Heart left ventricle (tissue), 13 donors: ENCODE measurements around the gene KMT2A.

ENCODE experiments used
- POLR2A ChIP-seq, 2 donors: fragments of 450-650 bp; IDR thresholded peaks; one replicate each; pipeline ENCODE4 v1.6.1; 2017; ENCODE audit warnings: antibody characterized with exemption in 2 of 2, mild to moderate bottlenecking in 2 of 2, moderate library complexity in 2 of 2
- TF ChIP-seq, protein P1 (sequence below), 12 donors: fragments of 200-600 bp; sonication (generic) in 4 of 12; IDR thresholded peaks; one replicate each; pipeline versions ENCODE4 v1.5.0 to v1.8.0; 2018 to 2022; ENCODE audit warnings: antibody characterized with exemption in 12 of 12, mild to moderate bottlenecking in 5 of 12
- donor health status: ischemic (EF 13 %, LVEDD 7.1; RV severe dilation, severe dysfunction).
- donor health status: DM: no; HTN: yes; CAD: no.
- donor health status: DM: no; HTN: no; CAD: no.
- donor health status: ischemic (EF 25% LVEDD 6.9; RV normal size, moderate dysfunction).
- donor health status: ischemic (EF 25% LVEDD 5.7; RV mildly dilated, moderate dysfunction).
- donor health status: ischemic (EF 35%, LVEDD 5.7; RV mildly dilated, moderate dysfunction).
- donor health status: nonischemic (EF 11% LVEDD 7.7; RV severe dilation, severe dysfunction).
- donor health status: DM: yes; HTN: yes; CAD: no.
- donor health status: PGD.
- donor health status: ischemic (EF 29% LVEDD 5.4; RV normal size, mild dysfunction).
- donor health status: nonischemic (EF 23%, LVEDD 6.1; RV moderate dilation, normal function).

DNA sequence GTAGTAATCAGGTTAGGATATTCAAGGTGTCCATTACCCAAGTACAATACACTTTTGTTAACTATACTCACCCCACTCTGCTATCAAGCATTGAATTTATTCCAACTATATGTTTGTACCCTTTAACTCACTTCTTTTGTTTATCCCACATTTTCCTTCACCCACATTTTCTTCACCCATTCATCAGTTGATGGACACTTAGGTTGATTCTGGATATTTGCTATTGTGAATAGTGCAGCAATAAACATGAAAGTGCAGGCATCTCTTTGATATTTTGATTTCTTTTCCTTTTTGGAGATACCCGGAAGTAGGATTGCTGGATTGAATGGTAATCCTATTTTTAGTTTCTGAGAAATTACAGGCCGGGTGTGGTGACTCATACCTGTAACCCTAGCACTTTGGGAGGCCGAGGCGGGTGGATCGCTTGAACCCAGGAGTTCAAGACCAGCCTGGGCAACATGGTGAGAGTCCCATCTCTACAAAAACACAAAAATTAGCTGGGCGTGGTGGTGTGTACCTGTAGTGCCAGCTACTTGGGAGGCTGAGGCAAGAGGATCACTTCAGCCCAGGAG lies 101.2 kb downstream of the KMT2A start:
- TF ChIP-seq POLR2A (IDR thresholded peaks at IDR 0.05): no peak
- TF ChIP-seq, protein P1, sequence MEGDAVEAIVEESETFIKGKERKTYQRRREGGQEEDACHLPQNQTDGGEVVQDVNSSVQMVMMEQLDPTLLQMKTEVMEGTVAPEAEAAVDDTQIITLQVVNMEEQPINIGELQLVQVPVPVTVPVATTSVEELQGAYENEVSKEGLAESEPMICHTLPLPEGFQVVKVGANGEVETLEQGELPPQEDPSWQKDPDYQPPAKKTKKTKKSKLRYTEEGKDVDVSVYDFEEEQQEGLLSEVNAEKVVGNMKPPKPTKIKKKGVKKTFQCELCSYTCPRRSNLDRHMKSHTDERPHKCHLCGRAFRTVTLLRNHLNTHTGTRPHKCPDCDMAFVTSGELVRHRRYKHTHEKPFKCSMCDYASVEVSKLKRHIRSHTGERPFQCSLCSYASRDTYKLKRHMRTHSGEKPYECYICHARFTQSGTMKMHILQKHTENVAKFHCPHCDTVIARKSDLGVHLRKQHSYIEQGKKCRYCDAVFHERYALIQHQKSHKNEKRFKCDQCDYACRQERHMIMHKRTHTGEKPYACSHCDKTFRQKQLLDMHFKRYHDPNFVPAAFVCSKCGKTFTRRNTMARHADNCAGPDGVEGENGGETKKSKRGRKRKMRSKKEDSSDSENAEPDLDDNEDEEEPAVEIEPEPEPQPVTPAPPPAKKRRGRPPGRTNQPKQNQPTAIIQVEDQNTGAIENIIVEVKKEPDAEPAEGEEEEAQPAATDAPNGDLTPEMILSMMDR (IDR thresholded peaks at IDR 0.05): no peak
